ENCODE data around the gene TBC1D22A. TPM values are rescaled to one million over a fixed set of nuclear protein-coding genes. Genes with fewer than 3 reads are reported as not detected.
A peak's percentile ranks its signal among the peaks of the same experiment; 100 is the strongest.

The TBC1D22A gene
- total and polyA plus RNA-seq, 8 donors, result 14.4 to 33.5 (median 15.7) TPM

- H3K4me3 ChIP-seq, result peak overlapping the region in 1 of 2 donors; percentile 4
- H3K9me3 ChIP-seq, result no peaks in the 10 kb centered on the region
- no peaks in the 10 kb centered on the region for H3K27me3 ChIP-seq
- H3K36me3 ChIP-seq, result peaks cover 0 to 4% of the 10 kb centered on the region in 2 donors
- ATAC-seq (peak; percentile 81), DNase-seq (peak in 1 of 4 donors; percentile 63)
- TF ChIP-seq, protein P1, sequence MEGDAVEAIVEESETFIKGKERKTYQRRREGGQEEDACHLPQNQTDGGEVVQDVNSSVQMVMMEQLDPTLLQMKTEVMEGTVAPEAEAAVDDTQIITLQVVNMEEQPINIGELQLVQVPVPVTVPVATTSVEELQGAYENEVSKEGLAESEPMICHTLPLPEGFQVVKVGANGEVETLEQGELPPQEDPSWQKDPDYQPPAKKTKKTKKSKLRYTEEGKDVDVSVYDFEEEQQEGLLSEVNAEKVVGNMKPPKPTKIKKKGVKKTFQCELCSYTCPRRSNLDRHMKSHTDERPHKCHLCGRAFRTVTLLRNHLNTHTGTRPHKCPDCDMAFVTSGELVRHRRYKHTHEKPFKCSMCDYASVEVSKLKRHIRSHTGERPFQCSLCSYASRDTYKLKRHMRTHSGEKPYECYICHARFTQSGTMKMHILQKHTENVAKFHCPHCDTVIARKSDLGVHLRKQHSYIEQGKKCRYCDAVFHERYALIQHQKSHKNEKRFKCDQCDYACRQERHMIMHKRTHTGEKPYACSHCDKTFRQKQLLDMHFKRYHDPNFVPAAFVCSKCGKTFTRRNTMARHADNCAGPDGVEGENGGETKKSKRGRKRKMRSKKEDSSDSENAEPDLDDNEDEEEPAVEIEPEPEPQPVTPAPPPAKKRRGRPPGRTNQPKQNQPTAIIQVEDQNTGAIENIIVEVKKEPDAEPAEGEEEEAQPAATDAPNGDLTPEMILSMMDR (IDR thresholded peaks at IDR 0.05), result no peak
- intact Hi-C loops (cut with DNase I), result no loop called here
- H3K4me1 ChIP-seq, result peaks cover 3 to 14% of the 10 kb centered on the region in 2 donors
- peak overlapping the region; percentile 37 to 90 for H3K27ac ChIP-seq
Measured at GRCh38 chr22:46942799-46943785, 180.6 kb downstream of the TBC1D22A start.

DNA sequence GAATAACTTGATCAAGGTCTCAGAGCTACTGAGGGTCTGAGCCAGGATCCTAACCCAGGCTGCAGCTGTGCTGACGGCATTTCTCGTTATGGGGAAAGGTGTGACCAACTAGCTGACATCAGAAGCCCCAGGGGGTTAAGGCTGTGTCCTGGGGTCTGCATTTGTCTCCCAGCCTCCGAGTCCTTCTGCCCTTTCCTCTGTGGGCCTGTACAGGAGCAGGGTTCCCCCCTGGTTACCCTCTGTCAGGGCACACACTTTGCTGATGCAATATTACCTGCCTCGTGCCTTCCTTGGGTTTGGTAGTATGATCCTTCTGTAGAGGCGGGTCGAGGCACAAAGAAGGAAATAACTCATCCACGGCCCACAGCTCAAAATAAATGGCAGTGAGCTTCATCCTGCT, 183.0 kb downstream of the TBC1D22A start:
- DNase-seq, result no peak
- Histone ChIP-seq H3K36me3 (peaks cover 0 to 12% of the 10 kb centered on the region in 2 donors), H3K4me3 (no peak overlapping the region), H3K27ac (no peak overlapping the region), H3K4me1 (peaks cover 3 to 14% of the 10 kb centered on the region in 2 donors), H3K27me3 (no peaks in the 10 kb centered on the region), H3K9me3 (no peaks in the 10 kb centered on the region)
- ATAC-seq, result no peak
- intact Hi-C loops (cut with DNase I), result no loop called here
- TF ChIP-seq, protein P1 (IDR thresholded peaks at IDR 0.05), result no peak

DNA sequence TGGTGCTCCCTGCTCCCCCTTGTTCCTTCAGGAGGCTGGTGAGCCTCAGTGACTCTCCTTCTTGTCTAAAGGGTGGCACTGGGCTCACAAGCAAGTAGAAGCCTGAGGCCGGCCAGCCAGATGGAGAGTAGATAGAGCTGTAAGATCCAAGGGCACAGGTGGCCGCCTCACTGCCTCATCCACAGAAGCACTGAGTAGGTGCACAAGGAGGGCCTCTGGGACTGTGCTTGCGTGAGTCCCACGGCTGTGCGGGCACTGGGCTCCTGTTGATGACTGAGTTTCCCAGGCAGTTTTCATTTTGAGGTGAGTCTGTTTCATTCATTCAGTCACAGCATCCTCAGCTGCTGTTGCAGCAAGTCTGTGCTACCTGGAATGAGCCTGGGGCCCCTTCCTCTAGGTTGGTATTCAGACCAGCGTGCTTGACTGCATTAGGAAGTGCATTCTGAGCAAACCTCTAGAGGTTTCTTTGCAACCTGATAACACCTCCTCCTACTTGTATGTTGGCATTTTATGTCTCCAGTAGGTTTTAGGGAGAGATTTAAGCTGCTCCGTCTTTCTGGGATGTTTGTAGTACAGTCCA, 184.0 kb downstream of the TBC1D22A start:
- no peak for DNase-seq
- intact Hi-C loops (cut with DNase I), result no loop called here
- Histone ChIP-seq H3K36me3 (peaks cover 0 to 12% of the 10 kb centered on the region in 2 donors), H3K9me3 (no peaks in the 10 kb centered on the region), H3K27ac (no peak overlapping the region), H3K4me1 (peaks cover 3 to 14% of the 10 kb centered on the region in 2 donors), H3K27me3 (no peaks in the 10 kb centered on the region), H3K4me3 (no peak overlapping the region)
- ATAC-seq, result no peak
- TF ChIP-seq, protein P1 (IDR thresholded peaks at IDR 0.05), result no peak

DNA sequence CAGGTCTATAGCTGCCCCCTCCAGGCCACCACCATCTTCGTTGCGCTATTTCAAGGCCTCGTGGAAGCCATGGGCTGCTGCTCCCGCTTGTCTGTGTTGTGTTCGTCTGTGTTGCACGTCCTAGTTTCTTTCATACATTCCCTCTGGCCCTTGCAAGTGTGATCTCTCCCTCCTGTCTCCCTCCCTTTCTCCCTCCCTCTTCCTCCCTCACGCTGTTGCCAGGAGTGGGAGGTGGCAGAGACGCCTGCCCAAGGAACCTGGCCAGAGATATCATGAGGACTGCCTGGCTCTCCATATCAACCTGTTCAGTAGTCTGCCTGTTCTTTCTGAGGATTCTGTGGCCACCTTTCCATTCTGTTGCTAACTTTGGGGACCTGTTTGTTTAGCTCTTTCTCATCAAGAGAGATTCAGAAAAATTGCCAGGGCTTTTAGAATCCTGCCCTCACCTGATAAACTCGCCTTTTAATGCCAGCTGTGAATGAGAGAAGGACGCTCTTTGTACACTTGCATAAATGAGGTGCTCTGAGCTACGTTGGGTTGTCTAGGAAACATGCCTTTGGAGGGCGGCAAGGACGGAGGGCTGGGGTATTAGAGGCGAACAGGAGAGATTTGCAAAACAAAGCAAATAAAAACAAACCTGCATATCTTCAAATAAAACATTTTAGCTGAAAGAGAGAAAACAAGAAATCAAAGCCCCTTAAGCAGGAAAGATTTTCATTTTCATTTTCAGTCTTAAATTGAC, 185.2 kb downstream of the TBC1D22A start:
- H3K9me3 ChIP-seq, result no peaks in the 10 kb centered on the region
- no peaks in the 10 kb centered on the region for H3K27me3 ChIP-seq
- H3K4me3 ChIP-seq, result no peak overlapping the region
- intact Hi-C loops (cut with DNase I), result no loop called here
- peaks cover 0 to 7% of the 10 kb centered on the region in 2 donors for H3K4me1 ChIP-seq
- ATAC-seq, result no peak
- DNase-seq, result no peak
- no peak overlapping the region for H3K27ac ChIP-seq
- peaks cover 0 to 16% of the 10 kb centered on the region in 2 donors for H3K36me3 ChIP-seq
- TF ChIP-seq, protein P1 (IDR thresholded peaks at IDR 0.05), result no peak

Data from left lung (tissue), 10 donors.